Endothelial cell of umbilical vein (primary cell): ENCODE data around the gene EEF2K. TPM values are rescaled to one million over a fixed set of nuclear protein-coding genes. Genes with fewer than 3 reads are reported as not detected.

ENCODE experiments used
- BruUV-seq: library from RNA; stranded (reverse); fragments of 400-500 nt; replicated peaks from 2 replicates; lab custom pipeline; 2021; lab: Mats Ljungman, UMichigan
- CTCF ChIA-PET: fragments of 300-600, 350-600 bp; sonication (Branson Sonifier 250); formaldehyde crosslinking; loops from one replicate; lab custom pipeline; 2021; ENCODE audit warnings: antibody characterized with exemption, inconsistent platforms; lab: Charles Lee
- POLR2A ChIA-PET: fragments of 300-600, 350-600 bp; sonication (Branson Sonifier 250); formaldehyde crosslinking; loops from one replicate; lab custom pipeline; 2021; ENCODE audit warnings: antibody characterized with exemption, inconsistent platforms; lab: Charles Lee
- DNase-seq: peaks from one replicate; pipeline ENCODE4 v3.0.0-alpha.2; 2011; ENCODE audit warnings: low read depth, low spot score
- FAIRE-seq: peaks from 2 replicates; lab custom pipeline; 2011; peaks lifted over from hg19 to GRCh38; lab: Jason Lieb, UNC
- H2AFZ ChIP-seq: 2 replicates; pipeline ENCODE4 v1.6.0; 2012; ENCODE audit warnings: low read depth, low read length, control low read depth, inconsistent platforms
- H3K27ac ChIP-seq: 2 replicates; pipeline ENCODE4 v1.5.1; 2011; ENCODE audit warnings: low read depth, mild to moderate bottlenecking, control low read depth, low read length, moderate library complexity; ENCODE audit not compliant: insufficient read depth
- H3K27me3 ChIP-seq, 2 experiments: 2 replicates each; pipeline versions ENCODE4 v1.6.0 to v1.6.1; 2011; ENCODE audit warnings: low read length in 2 of 2, mixed read lengths in 1 of 2; ENCODE audit not compliant: control insufficient read depth in 2 of 2, insufficient read depth in 2 of 2
- H3K36me3 ChIP-seq, 2 experiments: 2 replicates in 1 of 2; 3 replicates in 1 of 2; pipeline ENCODE4 v1.5.1; 2011; ENCODE audit warnings: low read length in 2 of 2, mild to moderate bottlenecking in 1 of 2, moderate library complexity in 1 of 2; ENCODE audit not compliant: control insufficient read depth in 2 of 2, insufficient read depth in 2 of 2; ENCODE audit errors: extremely low read depth in 1 of 2
- H3K4me1 ChIP-seq: 3 replicates; pipeline ENCODE4 v1.5.1; 2011; ENCODE audit warnings: mild to moderate bottlenecking, low read length; ENCODE audit not compliant: control insufficient read depth, insufficient read depth; ENCODE audit errors: extremely low read depth
- H3K4me2 ChIP-seq: 2 replicates; pipeline ENCODE4 v1.6.1; 2011; ENCODE audit warnings: low read length, control low read depth, mixed read lengths; ENCODE audit not compliant: insufficient read depth
- H3K4me3 ChIP-seq, 3 experiments: fragments of 200-600 bp in 1 of 3; sonication (generic), shearing (Covaris generic) in 1 of 3; replicated peaks in 1 of 3; 2 replicates each; pipeline ENCODE4 v1.5.1; 2011 to 2016; ENCODE audit warnings: control low read depth in 3 of 3, low read length in 3 of 3, mild to moderate bottlenecking in 2 of 3, inconsistent platforms in 1 of 3, low read depth in 1 of 3, moderate library complexity in 1 of 3; ENCODE audit not compliant: insufficient read depth in 1 of 3
- H3K79me2 ChIP-seq: 2 replicates; pipeline ENCODE4 v1.6.0; 2012; ENCODE audit warnings: low read length, inconsistent platforms; ENCODE audit not compliant: control insufficient read depth, insufficient read depth
- H3K9ac ChIP-seq: replicated peaks from 2 replicates; pipeline ENCODE3; 2011; ENCODE audit warnings: low read length, control low read depth; ENCODE audit not compliant: insufficient read depth; ENCODE audit errors: extremely low read depth
- H3K9me1 ChIP-seq: replicated peaks from 3 replicates; pipeline ENCODE4 v1.6.0; 2011; ENCODE audit warnings: mild to moderate bottlenecking, low read length; ENCODE audit not compliant: control insufficient read depth, insufficient read depth; ENCODE audit errors: extremely low read depth
- H3K9me3 ChIP-seq: replicated peaks from 2 replicates; pipeline ENCODE4 v1.5.1; 2012; ENCODE audit warnings: low read length, inconsistent platforms; ENCODE audit not compliant: control insufficient read depth, insufficient read depth
- H4K20me1 ChIP-seq: replicated peaks from 2 replicates; pipeline ENCODE3; 2011; ENCODE audit warnings: mild to moderate bottlenecking, low read length; ENCODE audit not compliant: control insufficient read depth, insufficient read depth; ENCODE audit errors: extremely low read depth
- EZH2 ChIP-seq: IDR thresholded peaks from 2 replicates; pipeline ENCODE4 v1.6.1; 2012; ENCODE audit warnings: borderline replicate concordance, low read depth, mild to moderate bottlenecking, moderate library complexity, low read length, inconsistent platforms; ENCODE audit not compliant: severe bottlenecking
- FOS ChIP-seq: IDR thresholded peaks from 2 replicates; pipeline ENCODE4 v1.6.1; 2011; ENCODE audit warnings: mild to moderate bottlenecking, low read length, moderate library complexity, borderline replicate concordance; ENCODE audit not compliant: insufficient read depth
- GATA2 ChIP-seq: IDR thresholded peaks from 2 replicates; pipeline ENCODE4 v1.7.0; 2011; ENCODE audit warnings: low read depth, mild to moderate bottlenecking, moderate library complexity, mixed read lengths, low read length; ENCODE audit not compliant: insufficient read length, insufficient read depth
- JUN ChIP-seq: IDR thresholded peaks from 2 replicates; pipeline ENCODE4 v1.6.1; 2011; ENCODE audit warnings: borderline replicate concordance, low read depth; ENCODE audit not compliant: insufficient read length, insufficient read depth
- MYC ChIP-seq: IDR thresholded peaks from one replicate; pipeline ENCODE4 v1.6.1; 2011; ENCODE audit warnings: mild to moderate bottlenecking, low read depth, low read length
- POLR2A ChIP-seq: IDR thresholded peaks from 2 replicates; pipeline ENCODE4 v1.6.1; 2012; ENCODE audit warnings: low read depth, mild to moderate bottlenecking, control low read depth, low read length
- POLR2AphosphoS5 ChIP-seq: IDR thresholded peaks from 2 replicates; pipeline ENCODE4 v1.6.1; 2012; ENCODE audit warnings: low read depth, mild to moderate bottlenecking, control low read depth, low read length, moderate library complexity; ENCODE audit not compliant: insufficient read depth
- dilution Hi-C: fragments of 300-500 bp; cut with MboI; formaldehyde crosslinking; loops from one replicate; pipeline ENCODE4 v1.15.0; 2019; ENCODE audit warnings: low sequenced_read_pairs; ENCODE audit not compliant: extremely low pct_ligation_motif_present
- intact Hi-C: fragments of 100-400 bp; cut with micrococcal nuclease; formaldehyde crosslinking; loops from one replicate; pipeline ENCODE4 v1.10.0; 2022
- polyA plus RNA-seq, 4 experiments: library from polyadenylated mRNA; depleted of rRNA in 3 of 4; stranded (reverse) in 3 of 4; unstranded in 1 of 4; fragments of >200 nt; gene quantifications; 2 replicates each; pipeline versions ENCODE4 v1.2.1 to v1.2.3, GENCODE V29; 2011 to 2012; ENCODE audit warnings: missing spikeins in 1 of 4
- total RNA-seq: library from RNA; stranded (reverse); gene quantifications from 2 replicates; pipeline ENCODE4 v1.2.3, GENCODE V29; 2021
- TF ChIP-seq, protein P1 (sequence below): IDR thresholded peaks from 2 replicates; pipeline ENCODE4 v1.6.1; 2011; ENCODE audit not compliant: insufficient read depth, insufficient read length
- TF ChIP-seq, protein P2 (sequence below), 2 donors: IDR thresholded peaks; 1 replicate in 1 of 2; 2 replicates in 1 of 2; pipeline ENCODE4 v1.5.1; 2011; ENCODE audit warnings: low read length in 2 of 2, mild to moderate bottlenecking in 2 of 2, moderate library complexity in 2 of 2, control low read depth in 1 of 2, inconsistent platforms in 1 of 2, low read depth in 1 of 2; ENCODE audit not compliant: insufficient read depth in 1 of 2; ENCODE audit errors: extremely low read depth in 1 of 2

EEF2K gene
- total and polyA plus RNA-seq, 2 donors (not counting 3 experiments of a cell fraction or from before 2014, with no cell fraction given): 16.0 to 48.6 TPM

DNA sequence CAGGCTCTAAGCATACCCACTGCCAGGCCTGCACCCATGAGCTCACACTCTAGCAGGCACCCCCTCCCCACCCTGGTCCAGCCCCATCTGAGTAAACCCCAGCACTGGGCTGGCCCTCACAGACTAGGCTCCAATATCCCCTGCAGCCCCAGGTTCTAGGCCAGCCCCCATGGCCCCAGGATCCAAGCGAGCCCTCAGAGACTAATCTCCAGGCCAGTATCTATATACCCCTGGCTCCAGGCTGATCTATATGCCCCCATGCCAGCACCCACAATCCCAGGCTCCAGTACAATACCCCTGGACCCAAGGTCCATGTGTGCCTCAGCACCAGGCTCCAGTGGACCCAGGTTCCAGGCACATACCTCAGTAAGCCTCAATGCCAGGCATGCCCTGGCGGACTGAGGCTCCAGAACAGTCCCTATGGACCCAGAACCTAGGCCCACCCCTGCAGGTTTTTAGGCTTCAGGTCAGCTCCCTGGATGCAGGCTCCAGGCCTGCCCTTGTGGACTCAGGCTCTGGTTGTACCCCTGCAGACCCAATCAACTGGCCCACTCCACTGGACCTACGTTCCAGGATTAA, 129.7 kb downstream of the EEF2K start:
- no peaks in the 10 kb centered on the region for H3K9me3 ChIP-seq
- dilution Hi-C loops (no loop called here), intact Hi-C loops (no loop called here)
- H3K4me3 ChIP-seq: no peak overlapping the region
- H3K27me3 ChIP-seq: no peaks in the 10 kb centered on the region
- BruUV-seq: no TSS peak
- no peak overlapping the region for H3K4me2 ChIP-seq
- H3K4me1 ChIP-seq: no peaks in the 10 kb centered on the region
- no peak overlapping the region for H3K27ac ChIP-seq
- DNase-seq (no peak), FAIRE-seq (no peak)
- no peak for TF ChIP-seq GATA2
- TF ChIP-seq, protein P1, sequence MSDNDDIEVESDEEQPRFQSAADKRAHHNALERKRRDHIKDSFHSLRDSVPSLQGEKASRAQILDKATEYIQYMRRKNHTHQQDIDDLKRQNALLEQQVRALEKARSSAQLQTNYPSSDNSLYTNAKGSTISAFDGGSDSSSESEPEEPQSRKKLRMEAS: no peak
- TF ChIP-seq JUN: no peak
- TF ChIP-seq MYC: no peak
- TF ChIP-seq, protein P2, sequence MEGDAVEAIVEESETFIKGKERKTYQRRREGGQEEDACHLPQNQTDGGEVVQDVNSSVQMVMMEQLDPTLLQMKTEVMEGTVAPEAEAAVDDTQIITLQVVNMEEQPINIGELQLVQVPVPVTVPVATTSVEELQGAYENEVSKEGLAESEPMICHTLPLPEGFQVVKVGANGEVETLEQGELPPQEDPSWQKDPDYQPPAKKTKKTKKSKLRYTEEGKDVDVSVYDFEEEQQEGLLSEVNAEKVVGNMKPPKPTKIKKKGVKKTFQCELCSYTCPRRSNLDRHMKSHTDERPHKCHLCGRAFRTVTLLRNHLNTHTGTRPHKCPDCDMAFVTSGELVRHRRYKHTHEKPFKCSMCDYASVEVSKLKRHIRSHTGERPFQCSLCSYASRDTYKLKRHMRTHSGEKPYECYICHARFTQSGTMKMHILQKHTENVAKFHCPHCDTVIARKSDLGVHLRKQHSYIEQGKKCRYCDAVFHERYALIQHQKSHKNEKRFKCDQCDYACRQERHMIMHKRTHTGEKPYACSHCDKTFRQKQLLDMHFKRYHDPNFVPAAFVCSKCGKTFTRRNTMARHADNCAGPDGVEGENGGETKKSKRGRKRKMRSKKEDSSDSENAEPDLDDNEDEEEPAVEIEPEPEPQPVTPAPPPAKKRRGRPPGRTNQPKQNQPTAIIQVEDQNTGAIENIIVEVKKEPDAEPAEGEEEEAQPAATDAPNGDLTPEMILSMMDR (IDR thresholded peaks at IDR 0.05; ENCODE audit: extremely low read depth in 1 of 2, insufficient read depth in 1 of 2, low read depth in 1 of 2, low read length in 2 of 2): no peak
- no peak for TF ChIP-seq POLR2A
- no peak for TF ChIP-seq FOS
- TF ChIP-seq POLR2AphosphoS5: no peak
- no peak for TF ChIP-seq EZH2
- no peaks in the 10 kb centered on the region for H4K20me1 ChIP-seq
- no peak overlapping the region for H3K9ac ChIP-seq
- ChIA-PET POLR2A (no interaction called here), CTCF (interaction anchor here (1.8 kb wide), 1 partner anchor 15 kb away, joined by 8 read pairs; no protein-coding TSS in a partner anchor)
- peaks cover 7% of the 10 kb centered on the region for H3K79me2 ChIP-seq
- peaks cover 21 to 23% of the 10 kb centered on the region in 2 experiments for H3K36me3 ChIP-seq
- H3K9me1 ChIP-seq: no peaks in the 10 kb centered on the region
- no peak overlapping the region for H2AFZ ChIP-seq
